Muscle of leg (tissue), 11 donors: Measurements from ENCODE around the gene RPS5. TPM values are rescaled to one million over a fixed set of nuclear protein-coding genes. Genes with fewer than 3 reads are reported as not detected.
"Not testable (repeated sequence)": the region's sequence is repeated elsewhere in the genome, so short reads cannot be mapped to it uniquely, and the experiment has no call there.

Source experiments
- DNase-seq: peaks from one replicate; pipeline ENCODE4 v3.0.0; 2013
- H3K27ac ChIP-seq: one replicate; pipeline ENCODE4 v1.5.1; 2013; ENCODE audit warnings: mild to moderate bottlenecking, low read length, control low read depth
- H3K27me3 ChIP-seq: one replicate; pipeline ENCODE4 v1.6.1; 2013; ENCODE audit warnings: low read length; ENCODE audit not compliant: control insufficient read depth, insufficient read depth
- H3K36me3 ChIP-seq: one replicate; pipeline ENCODE4 v1.6.1; 2013; ENCODE audit warnings: low read length; ENCODE audit not compliant: control insufficient read depth, insufficient read depth
- H3K4me1 ChIP-seq: one replicate; pipeline ENCODE4 v1.6.1; 2013; ENCODE audit warnings: low read length; ENCODE audit not compliant: control insufficient read depth, insufficient read depth
- H3K4me3 ChIP-seq: one replicate; pipeline ENCODE4 v1.5.1; 2013; ENCODE audit warnings: low read length, control low read depth
- H3K9me3 ChIP-seq: replicated peaks from 2 replicates; pipeline ENCODE4 v1.6.1; 2013; ENCODE audit warnings: low read depth, low read length; ENCODE audit not compliant: control insufficient read depth
- WGBS: methylation state at CpG from one replicate; pipeline ENCODE4 v1.1.5; 2013; ENCODE audit warnings: missing lambda C conversion rate; ENCODE audit not compliant: insufficient coverage; 5-methylcytosine and 5-hydroxymethylcytosine counted together
- polyA plus RNA-seq, 8 donors: library from polyadenylated mRNA; unstranded; fragments of 120-200 nt; gene quantifications; one replicate each; pipeline versions ENCODE4 v1.2.1 to v1.2.3, GENCODE V29; 2013; ENCODE audit warnings: inconsistent platforms in 1 of 8, low replicate concordance in 1 of 8; ENCODE audit not compliant: insufficient read length in 8 of 8, insufficient read depth in 1 of 8
- total RNA-seq: library from RNA; stranded (reverse); fragments of 120-200 nt; gene quantifications from one replicate; pipeline ENCODE4 v1.2.4, GENCODE V29; 2013

The RPS5 gene
- total and polyA plus RNA-seq, 9 donors, result 1,523 to 2,401 (median 1,761) TPM

DNA sequence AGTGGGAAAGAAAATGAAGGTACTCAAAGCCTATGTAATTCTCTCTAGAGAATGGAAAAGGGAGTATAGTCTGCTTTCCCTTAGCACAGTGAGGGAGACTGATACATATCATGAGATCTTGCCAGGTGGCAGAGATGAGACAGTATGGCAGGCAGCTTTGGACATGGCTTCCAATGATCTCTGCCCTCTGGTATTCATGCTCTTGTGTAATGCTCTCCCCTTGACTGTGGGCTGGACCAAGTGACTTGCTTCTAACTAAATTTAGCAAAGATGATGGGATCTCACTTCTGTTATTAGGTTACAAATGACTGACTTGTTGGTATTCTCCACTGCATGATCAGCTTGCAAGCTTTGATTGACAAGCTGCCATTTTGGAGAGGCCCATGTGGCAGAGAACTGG is 42.7 kb downstream of the RPS5 start:
- Histone ChIP-seq H3K4me1 (no peaks in the 10 kb centered on the region), H3K27me3 (no peaks in the 10 kb centered on the region), H3K27ac (no peak overlapping the region), H3K4me3 (no peak overlapping the region), H3K36me3 (peaks cover 30% of the 10 kb centered on the region), H3K9me3 (peaks cover 82% of the 10 kb centered on the region)
- no peak for DNase-seq

DNA sequence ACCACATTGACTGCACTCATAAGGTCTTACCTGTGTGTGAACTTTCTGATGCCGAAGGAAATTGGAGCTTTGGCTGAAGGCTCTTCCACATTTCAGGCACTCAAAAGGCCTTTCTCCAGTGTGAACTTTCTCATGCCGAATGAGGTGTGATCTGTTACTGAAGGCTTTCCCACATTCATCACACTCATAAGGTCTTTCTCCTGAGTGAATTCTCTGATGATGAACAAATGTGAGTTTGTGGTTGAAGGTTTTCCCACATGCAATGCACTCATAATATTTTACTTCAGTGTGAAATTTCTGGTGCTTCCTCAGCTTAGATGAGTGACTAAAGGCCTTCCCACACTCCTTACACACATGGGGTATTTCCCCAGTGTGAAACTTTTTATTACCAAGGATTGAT is 47.1 kb downstream of the RPS5 start:
- Histone ChIP-seq H3K9me3 (peaks cover 86% of the 10 kb centered on the region), H3K4me1 (peaks cover 2% of the 10 kb centered on the region), H3K27ac (no peak overlapping the region), H3K4me3 (no peak overlapping the region), H3K36me3 (peaks cover 57% of the 10 kb centered on the region), H3K27me3 (no peaks in the 10 kb centered on the region)
- DNase-seq, result no peak
- WGBS, result 100% methylated on average over 1 of the region's 2 CpGs

DNA sequence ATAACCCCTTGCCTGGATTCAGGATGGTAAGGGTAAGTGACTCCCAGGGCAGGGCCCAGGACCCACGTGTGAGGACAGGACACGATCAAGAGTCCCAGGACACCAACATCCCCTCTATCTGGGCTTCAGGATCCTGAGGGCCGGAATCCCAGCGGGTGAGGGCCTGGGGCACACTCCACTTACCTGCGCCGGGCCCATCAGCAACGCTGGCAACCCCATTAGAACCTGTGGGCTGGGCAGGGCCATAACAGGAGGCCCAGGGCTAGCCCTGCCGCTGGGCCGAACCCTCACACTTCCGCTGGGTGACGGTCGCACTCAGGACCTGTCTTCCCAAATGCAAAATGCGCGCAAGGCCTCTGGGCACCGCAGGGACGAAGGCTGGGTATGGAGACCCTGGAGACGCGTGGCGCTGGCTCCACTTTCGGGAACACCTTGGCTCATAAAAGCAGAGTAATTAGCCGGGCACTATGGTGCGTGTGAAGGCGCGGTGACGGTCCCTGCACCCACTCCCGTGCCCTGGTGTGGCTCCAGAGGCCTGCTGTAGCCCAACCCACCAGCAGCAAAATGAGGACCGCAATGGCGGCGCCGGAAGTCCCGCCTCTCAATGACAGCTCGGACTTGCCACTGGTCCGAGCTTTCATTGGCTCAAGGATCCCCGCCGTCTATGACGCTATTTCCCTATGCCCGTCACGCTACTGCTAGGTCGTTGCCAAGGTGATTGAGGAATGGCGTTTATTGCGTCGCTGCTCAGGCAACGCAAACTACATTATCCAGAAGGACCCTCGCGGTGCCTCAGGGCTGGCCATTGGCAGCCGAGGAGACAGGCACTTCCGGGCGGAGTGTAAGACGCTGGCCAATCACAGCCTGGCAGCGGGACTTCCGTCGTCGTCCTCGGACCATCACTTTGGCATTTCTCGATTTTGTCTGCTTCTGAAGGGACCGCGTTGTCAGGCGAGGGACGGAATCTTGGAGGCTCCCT is 52.8 kb downstream of the RPS5 start, which contains the start of gene ZNF132:
TSS of gene ZNF132 (minus strand) at position 578 of the 979 bp plus-strand sequence. CDS start at position 246, 332 bp downstream.
- peak; percentile 100 for DNase-seq
- H3K27me3 ChIP-seq, result peaks cover 5% of the 10 kb centered on the region
- WGBS, result 6% methylated on average over 59 of the region's 59 CpGs
- peak within 1 kb of the TSS; percentile 73 for H3K4me3 ChIP-seq
- H3K9me3 ChIP-seq, result peaks cover 36% of the 10 kb centered on the region
- peaks cover 14% of the 10 kb centered on the region for H3K4me1 ChIP-seq
- peaks cover 26% of the 10 kb centered on the region for H3K36me3 ChIP-seq
- H3K27ac ChIP-seq, result peak within 1 kb of the TSS; percentile 83

DNA sequence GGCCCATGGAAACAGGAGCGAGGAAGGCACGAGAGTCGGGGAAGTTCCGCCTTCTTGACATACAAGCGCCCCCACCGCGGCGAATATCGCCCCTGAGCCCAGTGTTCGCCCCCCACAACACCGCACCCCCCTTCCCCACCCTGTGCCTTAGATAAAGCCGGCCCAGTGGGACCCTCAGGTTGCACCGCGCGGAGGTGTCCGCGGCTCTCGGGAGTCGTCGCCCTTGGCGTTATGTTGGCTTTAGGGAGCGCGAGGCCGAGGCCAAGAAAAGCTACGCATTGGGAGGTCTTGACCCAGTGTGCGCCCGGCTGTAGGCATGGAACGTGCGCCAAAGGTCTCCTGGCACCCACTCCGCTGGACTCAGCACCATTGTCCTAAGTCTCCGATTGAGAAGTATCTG is 53.5 kb downstream of the RPS5 start:
- peaks cover 9% of the 10 kb centered on the region for H3K27me3 ChIP-seq
- peaks cover 14% of the 10 kb centered on the region for H3K4me1 ChIP-seq
- peak overlapping the region; percentile 73 for H3K4me3 ChIP-seq
- 11% methylated on average over 25 of the region's 31 CpGs for WGBS
- peak; percentile 31 for DNase-seq
- H3K36me3 ChIP-seq, result peaks cover 20% of the 10 kb centered on the region
- peaks cover 30% of the 10 kb centered on the region for H3K9me3 ChIP-seq
- peak overlapping the region; percentile 83 for H3K27ac ChIP-seq

DNA sequence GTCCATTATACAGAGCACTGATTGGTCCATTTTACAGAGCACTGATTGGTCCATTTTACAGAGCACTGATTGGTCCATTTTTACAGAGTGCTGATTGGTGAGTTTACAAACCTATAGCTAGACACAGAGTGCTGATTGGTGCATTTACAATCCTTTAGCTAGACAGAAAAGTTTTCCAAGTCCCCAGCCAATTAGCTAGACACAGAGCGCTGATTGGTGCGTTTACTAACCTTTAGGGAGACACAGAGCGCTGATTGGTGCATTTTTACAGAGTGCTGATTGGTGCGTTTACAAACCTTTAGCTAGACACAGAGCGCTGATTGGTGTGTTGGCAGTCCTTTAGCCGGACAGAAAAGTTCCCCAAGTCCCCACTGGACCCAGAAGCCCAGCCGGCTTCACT is 55.9 kb downstream of the RPS5 start:
- H3K27ac ChIP-seq, H3K4me3 ChIP-seq, DNase-seq, H3K36me3 ChIP-seq, H3K27me3 ChIP-seq: not testable (repeated sequence)
- Histone ChIP-seq H3K9me3 (peaks cover 10% of the 10 kb centered on the region), H3K4me1 (peaks cover 14% of the 10 kb centered on the region)
- WGBS, result 87% methylated on average over 7 of the region's 7 CpGs

Other genes starting within 250 kb of the RPS5 start
- 19.0 TPM for gene ZNF329, start 236.5 kb upstream of the RPS5 start, total RNA-seq
- gene ZNF329, start 236.5 kb upstream of the RPS5 start, polyA plus RNA-seq, result 10 to 100 TPM in 7 of 8 donors, 1 to 10 TPM in 1; 9.8 to 13.6 (median 12.4) TPM
- gene ZNF274, start 204.2 kb upstream of the RPS5 start, total RNA-seq, result 10.0 TPM
- 10 to 100 TPM in 1 of 8 donors, 1 to 10 TPM in 7; 8.0 to 10.7 (median 8.8) TPM for gene ZNF274, start 204.2 kb upstream of the RPS5 start, polyA plus RNA-seq
- gene ZNF544, start 158.4 kb upstream of the RPS5 start, total RNA-seq, result 24.2 TPM
- gene ZNF544, start 158.4 kb upstream of the RPS5 start, polyA plus RNA-seq, result 10 to 100 TPM; 13.2 to 22.6 (median 15.7) TPM
- gene ZNF8, start 108.3 kb upstream of the RPS5 start, total RNA-seq, result 5.7 TPM
- 1 to 10 TPM; 2.6 to 5.9 (median 4.4) TPM for gene ZNF8, start 108.3 kb upstream of the RPS5 start, polyA plus RNA-seq
- 30.5 TPM for gene ERVK3-1, start 81.9 kb upstream of the RPS5 start, total RNA-seq
- gene ERVK3-1, start 81.9 kb upstream of the RPS5 start, polyA plus RNA-seq, result 10 to 100 TPM; 28.8 to 37.1 (median 32.4) TPM
- gene ZSCAN22, start 60.3 kb upstream of the RPS5 start, total RNA-seq, result 2.7 TPM
- 1 to 10 TPM; 2.4 to 3.4 (median 3.2) TPM for gene ZSCAN22, start 60.3 kb upstream of the RPS5 start, polyA plus RNA-seq
- 10.8 TPM for gene A1BG, start 33.8 kb upstream of the RPS5 start, total RNA-seq
- 1 to 10 TPM; 2.4 to 5.0 (median 4.2) TPM for gene A1BG, start 33.8 kb upstream of the RPS5 start, polyA plus RNA-seq
- 2.2 TPM for gene ZNF497, start 24.5 kb upstream of the RPS5 start, total RNA-seq
- 1 to 10 TPM; 1.8 to 3.2 (median 2.7) TPM for gene ZNF497, start 24.5 kb upstream of the RPS5 start, polyA plus RNA-seq
- gene ZNF837, start 6.2 kb upstream of the RPS5 start, total RNA-seq, result 1.0 TPM
- 1 to 10 TPM; 1.1 to 2.3 (median 1.8) TPM for gene ZNF837, start 6.2 kb upstream of the RPS5 start, polyA plus RNA-seq
- gene RNF225, start 8.4 kb downstream of the RPS5 start, total RNA-seq, result not detected
- under 1 TPM in 1 of 8 donors, not detected in 7; 0.20 TPM for gene RNF225, start 8.4 kb downstream of the RPS5 start, polyA plus RNA-seq
- gene ZNF584, start 21.4 kb downstream of the RPS5 start, total RNA-seq, result 7.9 TPM
- gene ZNF584, start 21.4 kb downstream of the RPS5 start, polyA plus RNA-seq, result 1 to 10 TPM; 4.7 to 7.8 (median 6.2) TPM
- 9.5 TPM for gene ZNF132, start 52.9 kb downstream of the RPS5 start, total RNA-seq
- 1 to 10 TPM; 3.0 to 5.6 (median 4.7) TPM for gene ZNF132, start 52.9 kb downstream of the RPS5 start, polyA plus RNA-seq
- gene ZNF324B, start 64.4 kb downstream of the RPS5 start, total RNA-seq, result 5.7 TPM
- 1 to 10 TPM; 2.7 to 4.7 (median 3.9) TPM for gene ZNF324B, start 64.4 kb downstream of the RPS5 start, polyA plus RNA-seq
- 7.3 TPM for gene ZNF324, start 79.8 kb downstream of the RPS5 start, total RNA-seq
- 1 to 10 TPM; 4.8 to 6.4 (median 5.6) TPM for gene ZNF324, start 79.8 kb downstream of the RPS5 start, polyA plus RNA-seq
- gene ZNF446, start 89.1 kb downstream of the RPS5 start, total RNA-seq, result 7.8 TPM
- 1 to 10 TPM; 6.5 to 9.8 (median 7.8) TPM for gene ZNF446, start 89.1 kb downstream of the RPS5 start, polyA plus RNA-seq
- gene SLC27A5, start 124.7 kb downstream of the RPS5 start, total RNA-seq, result 5.7 TPM
- gene SLC27A5, start 124.7 kb downstream of the RPS5 start, polyA plus RNA-seq, result 1 to 10 TPM; 2.5 to 4.6 (median 3.9) TPM
- 3.0 TPM for gene ZBTB45, start 132.5 kb downstream of the RPS5 start, total RNA-seq
- 10 to 100 TPM in 6 of 8 donors, 1 to 10 TPM in 2; 9.2 to 12.4 (median 10.5) TPM for gene ZBTB45, start 132.5 kb downstream of the RPS5 start, polyA plus RNA-seq
- 213 TPM for gene TRIM28, start 156.8 kb downstream of the RPS5 start, total RNA-seq
- 100 to 1,000 TPM; 297 to 466 (median 390) TPM for gene TRIM28, start 156.8 kb downstream of the RPS5 start, polyA plus RNA-seq
- gene CHMP2A, start 167.8 kb downstream of the RPS5 start, total RNA-seq, result 60.8 TPM
- gene CHMP2A, start 167.8 kb downstream of the RPS5 start, polyA plus RNA-seq, result 10 to 100 TPM; 71.0 to 83.3 (median 77.3) TPM
- 30.6 TPM for gene UBE2M, start 171.3 kb downstream of the RPS5 start, total RNA-seq
- gene UBE2M, start 171.3 kb downstream of the RPS5 start, polyA plus RNA-seq, result 10 to 100 TPM; 65.3 to 71.8 (median 67.3) TPM
- gene MZF1, start 186.1 kb downstream of the RPS5 start, total RNA-seq, result 10.3 TPM
- 10 to 100 TPM in 7 of 8 donors, 1 to 10 TPM in 1; 8.1 to 21.4 (median 17.4) TPM for gene MZF1, start 186.1 kb downstream of the RPS5 start, polyA plus RNA-seq